ENCODE results near the gene PPA1.
"Not testable (repeated sequence)": the region's sequence is repeated elsewhere in the genome, so short reads cannot be mapped to it uniquely, and the experiment has no call there.

The PPA1 gene

DNA sequence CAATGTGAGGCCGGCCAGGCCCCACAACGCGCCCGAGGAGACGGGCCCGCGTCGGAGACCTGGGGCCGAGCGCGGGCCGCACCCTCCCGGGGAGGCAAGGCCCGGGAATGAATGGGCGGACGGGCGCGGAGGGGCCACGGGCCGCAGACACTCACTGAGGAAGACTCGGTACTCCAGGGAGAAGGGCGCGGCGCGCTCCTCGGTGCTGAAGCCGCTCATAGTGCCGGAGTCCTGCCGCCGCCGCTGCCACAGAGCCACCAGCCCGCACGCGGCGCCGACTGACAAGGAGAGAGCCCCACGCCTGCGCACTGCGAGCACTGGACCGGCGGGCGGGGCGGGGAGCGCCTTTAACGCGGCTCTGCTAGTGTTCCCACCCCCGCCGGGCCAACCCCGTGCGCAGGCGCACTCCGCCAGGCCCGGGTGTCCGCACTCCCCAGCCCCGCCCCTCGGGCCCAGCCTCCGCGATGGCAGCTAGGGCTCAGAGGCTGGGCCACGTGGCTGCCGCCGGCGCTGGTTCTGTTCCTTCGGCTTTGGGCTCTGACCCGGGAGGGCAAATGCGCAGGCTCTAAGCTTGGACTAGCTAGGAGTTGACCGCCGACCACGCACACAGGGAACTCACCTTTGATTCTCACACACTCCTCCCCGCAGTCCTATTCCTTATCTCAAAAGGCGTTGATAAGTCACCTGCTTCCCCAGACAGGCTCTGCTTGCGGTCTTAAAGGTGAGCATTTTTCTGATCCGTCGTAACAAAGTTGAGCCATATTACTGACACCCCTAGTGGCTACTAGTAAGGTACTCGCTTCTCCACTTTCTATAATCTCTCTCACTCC lies at the start of gene PPA1:
Gene PPA1, minus strand, starts transcription at position 321 of the 830 bp plus-strand sequence. Its CDS starts 102 bp downstream, at position 219.
- DNase-seq: peak; percentile 99

- no peak for DNase-seq
Measured at GRCh38 chr10:70281609-70282008, 48.4 kb upstream of the PPA1 start.

DNA sequence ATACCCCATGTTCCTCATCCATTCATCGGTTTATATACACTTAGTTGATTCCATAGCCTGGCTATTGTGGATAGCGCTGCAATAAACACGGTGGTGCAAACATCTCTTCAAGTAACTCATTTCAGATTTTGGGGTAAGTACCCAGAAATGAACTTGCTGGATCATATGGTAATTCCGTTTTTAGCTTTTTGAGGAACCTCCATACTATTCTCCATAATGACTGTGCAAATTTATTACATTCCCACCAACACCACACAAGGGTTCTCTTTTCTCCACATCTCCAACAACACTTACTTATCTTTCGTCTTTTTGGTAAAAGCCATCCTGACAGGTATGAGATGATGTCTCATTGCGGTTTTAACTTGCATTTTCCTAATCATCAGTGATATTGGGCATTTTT lies 46.9 kb upstream of the PPA1 start:
- DNase-seq: no peak

GRCh38 chr10:70277396-70278030 lies 44.3 kb upstream of the PPA1 start:
- no peak for DNase-seq

DNA sequence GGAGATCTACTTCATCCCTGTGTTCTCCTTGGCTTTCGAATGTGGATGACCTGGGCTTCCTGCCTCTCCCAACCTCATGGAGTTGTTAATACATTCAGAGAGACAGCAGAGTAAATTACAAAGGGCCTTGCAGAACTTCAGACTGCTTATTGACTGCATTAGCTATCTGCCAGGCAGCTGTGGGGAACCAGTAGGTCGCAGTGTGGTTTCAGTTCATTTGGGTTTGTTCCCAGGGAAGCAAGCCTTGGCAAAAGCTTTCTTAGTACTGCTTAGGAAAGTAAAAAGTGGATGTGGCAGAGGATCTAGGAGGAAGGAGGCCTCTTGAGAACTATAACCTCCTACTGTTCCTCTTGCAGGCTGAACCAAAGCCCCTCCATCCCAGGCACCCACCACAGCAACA lies 41.4 kb upstream of the PPA1 start:
- DNase-seq: no peak

- no peak for DNase-seq
Measured at GRCh38 chr10:70272925-70273316, 39.7 kb upstream of the PPA1 start.

DNA sequence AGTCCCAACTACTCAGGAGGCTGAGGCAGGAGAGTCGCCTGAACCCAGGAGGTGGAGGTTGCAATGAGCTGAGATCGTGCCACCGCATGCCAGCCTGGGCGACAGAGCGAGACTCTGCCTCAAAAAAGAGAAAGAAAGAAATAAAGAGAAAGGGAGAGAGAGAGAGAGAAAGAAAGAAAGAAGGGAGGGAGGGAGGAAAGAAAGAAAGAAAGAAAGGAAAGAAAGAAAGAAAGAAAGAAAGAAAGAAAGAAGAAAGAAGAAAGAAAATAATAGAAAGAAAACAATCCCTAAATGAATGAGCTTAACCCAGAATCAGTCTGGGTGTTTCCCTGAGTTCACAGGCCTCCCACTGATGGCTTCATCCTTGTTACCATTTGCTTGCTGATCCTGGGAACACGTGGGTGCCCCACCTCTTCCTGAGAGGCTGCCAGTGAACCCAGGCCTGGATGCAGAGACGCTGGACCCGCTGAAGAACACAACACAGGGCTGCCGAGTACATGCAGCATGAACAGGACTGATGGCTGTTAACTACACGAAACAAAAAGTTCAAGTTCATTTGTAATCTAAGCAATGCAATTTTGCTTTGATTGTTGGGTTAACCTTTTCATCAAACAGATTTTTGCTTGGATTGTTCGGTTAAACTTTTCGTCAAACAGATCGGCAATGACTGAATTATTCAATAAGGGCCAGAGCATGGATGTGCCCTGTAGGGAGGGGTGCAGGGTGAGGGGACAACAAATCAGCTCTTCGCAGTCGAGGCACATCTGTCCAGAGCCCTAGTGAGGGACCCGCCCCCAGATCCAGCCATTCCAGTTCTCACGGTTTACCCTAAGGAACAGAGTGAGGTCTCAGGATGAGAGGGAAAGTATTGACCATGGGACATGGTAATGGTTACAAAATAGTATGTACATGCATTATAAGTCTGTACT lies 39.0 kb upstream of the PPA1 start:
- DNase-seq: no peak

DNA sequence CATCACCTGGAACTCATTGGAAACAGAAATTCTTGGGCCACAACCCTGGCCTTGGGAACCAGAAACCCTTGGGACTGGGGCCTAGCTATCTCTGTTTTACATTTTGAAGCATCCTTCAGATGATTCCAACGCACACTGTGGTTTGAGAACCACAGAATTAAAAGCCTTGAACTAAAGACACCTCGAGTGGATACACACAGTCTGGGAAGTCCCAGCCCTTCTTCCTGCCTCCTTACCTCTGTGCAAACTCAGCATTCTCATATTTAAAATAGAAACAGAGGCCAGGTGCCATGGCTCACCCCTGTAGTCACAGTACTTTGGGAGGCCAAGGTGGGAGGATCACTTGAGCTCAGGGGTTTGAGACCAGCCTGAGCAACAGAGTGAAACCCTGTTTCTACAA lies 37.7 kb upstream of the PPA1 start:
- DNase-seq: no peak

GRCh38 chr10:70269741-70270140 lies 36.5 kb upstream of the PPA1 start:
- no peak for DNase-seq

GRCh38 chr10:70268376-70268775 lies 35.1 kb upstream of the PPA1 start:
- no peak for DNase-seq

- no peak for DNase-seq
Measured at GRCh38 chr10:70267161-70267933, 34.1 kb upstream of the PPA1 start.

DNA sequence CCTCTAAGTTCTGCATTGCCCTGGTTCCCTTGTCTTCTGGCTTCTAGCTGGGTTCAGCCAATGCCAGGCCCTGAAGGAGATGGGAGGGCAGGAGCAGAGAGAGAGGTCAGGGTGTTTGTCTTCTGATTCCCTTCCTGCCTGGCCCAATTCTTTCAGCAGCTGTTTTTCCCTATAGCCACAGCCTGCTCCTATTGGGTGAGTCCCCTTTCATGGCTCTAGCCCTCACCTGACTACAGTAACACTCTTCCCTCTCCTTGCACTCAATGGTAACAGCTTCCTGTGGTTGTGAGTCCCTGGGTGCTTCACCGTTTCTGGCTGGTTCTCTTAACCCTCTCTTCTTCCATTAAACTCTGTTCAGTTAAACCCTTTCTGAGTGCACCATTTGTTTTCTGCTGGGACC lies 33.5 kb upstream of the PPA1 start:
- no peak for DNase-seq

DNA sequence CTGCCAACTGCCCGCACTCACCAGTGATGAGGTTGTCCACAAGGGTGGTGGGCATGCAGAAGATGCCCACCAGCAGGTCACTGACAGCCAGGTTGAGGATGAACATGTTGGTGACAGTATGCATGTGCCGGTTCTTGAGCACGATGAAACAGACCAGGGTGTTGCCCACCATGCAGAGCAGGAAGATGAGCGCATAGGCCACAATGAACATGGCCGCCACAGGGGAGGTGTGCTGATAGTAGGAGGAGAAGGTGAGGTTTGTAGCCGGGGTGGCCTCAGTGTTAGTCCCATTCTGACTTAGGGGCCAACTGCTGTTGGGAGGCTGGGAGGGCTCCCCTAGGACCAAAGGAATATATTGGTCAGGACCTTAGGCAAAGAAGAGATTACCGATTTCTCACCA lies 32.8 kb upstream of the PPA1 start:
- no peak for DNase-seq

DNA sequence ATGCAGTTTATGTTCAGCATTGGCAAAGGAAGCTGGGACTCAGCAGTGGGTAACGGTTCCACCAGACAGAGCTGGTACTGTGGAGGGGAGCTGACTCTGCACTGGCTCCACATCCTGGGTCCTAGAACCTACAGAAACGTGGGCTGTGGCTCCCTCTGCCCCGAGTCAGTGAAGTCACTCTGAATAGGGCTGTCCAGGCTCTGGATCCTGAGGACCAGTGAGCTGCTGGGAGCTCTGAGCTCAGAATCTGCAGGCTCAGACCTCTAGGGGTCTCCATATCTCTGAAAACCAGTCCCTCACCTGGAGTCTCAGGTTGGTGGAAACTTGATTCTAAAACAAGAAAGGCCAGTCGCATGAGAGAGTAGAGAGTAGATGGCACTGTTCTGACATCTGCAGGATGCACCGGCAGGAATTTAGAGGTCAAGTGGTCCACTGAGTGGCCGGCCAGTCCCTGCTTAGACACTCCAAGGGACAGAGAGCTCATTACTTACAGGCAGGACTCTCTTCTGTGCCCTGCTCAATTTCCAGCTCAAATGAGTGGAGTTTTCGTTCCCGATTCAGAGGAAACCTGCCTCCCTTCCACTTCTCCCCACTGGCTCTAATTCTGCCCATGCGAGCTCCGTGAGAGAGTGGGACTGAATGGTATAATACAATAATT lies 31.9 kb upstream of the PPA1 start:
- no peak for DNase-seq

DNA sequence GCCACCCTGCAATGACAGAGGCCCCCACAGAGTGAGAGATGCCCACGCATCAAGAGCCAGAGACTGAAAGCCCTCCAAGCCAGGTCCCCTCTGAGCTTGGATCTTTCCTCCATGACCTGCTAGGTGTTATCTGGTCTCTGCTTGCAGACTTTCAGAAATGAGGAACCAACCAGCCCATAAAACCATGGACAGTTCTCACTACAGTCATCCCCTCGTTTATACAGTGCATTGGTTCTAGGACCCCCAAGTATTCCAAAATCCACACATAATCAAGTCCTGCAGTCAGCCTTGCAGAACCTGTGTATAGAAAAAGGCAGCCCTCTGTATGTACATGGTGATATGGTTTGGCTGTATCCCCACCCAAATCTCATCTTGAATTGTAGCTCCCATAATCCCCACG lies 27.5 kb upstream of the PPA1 start:
- no peak for DNase-seq

- DNase-seq: no peak
Measured at GRCh38 chr10:70260259-70260658, 27.0 kb upstream of the PPA1 start.

DNA sequence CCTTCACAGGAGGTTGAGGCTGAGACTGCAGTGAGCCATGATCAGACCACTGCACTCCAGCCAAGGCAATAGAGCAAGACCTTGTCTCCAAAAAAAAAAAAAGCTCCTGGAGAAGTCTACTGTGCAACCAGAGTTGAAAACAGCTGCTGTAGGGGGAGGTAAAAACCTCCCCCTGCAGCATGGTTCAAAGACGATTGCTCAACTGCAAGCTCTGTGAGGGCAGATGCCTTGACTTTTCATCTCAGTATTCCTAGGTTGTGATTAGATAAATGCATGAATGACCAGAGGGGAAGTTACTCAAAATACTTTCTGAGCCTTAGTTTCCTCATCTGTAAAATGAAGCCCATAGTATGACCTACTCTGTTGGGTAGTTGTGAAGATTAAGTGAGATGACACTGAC lies 25.0 kb upstream of the PPA1 start:
- DNase-seq: no peak

- DNase-seq: not testable (repeated sequence)
Measured at GRCh38 chr10:70257816-70258215, 24.6 kb upstream of the PPA1 start.

DNA sequence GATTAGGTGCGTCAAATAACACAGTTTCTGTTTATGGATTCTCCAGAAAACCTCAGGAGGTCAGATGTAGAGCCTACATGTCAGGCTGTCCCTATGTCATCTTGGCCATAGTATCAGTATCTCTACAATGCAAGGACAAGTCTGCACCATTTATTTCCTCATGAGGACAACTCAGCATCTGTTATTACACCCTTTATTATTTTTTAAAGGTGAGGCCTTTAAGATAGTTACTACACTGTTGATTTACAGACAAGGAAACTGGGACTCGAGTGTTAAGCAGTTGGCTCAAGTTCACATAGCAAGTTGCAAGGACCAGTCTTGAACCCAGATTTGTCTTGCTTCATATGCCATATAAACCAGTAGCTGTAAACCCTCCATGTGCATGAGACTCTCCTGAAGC lies 23.2 kb upstream of the PPA1 start:
- DNase-seq: no peak

- DNase-seq: no peak
Measured at GRCh38 chr10:70255329-70256299, 22.4 kb upstream of the PPA1 start.

DNA sequence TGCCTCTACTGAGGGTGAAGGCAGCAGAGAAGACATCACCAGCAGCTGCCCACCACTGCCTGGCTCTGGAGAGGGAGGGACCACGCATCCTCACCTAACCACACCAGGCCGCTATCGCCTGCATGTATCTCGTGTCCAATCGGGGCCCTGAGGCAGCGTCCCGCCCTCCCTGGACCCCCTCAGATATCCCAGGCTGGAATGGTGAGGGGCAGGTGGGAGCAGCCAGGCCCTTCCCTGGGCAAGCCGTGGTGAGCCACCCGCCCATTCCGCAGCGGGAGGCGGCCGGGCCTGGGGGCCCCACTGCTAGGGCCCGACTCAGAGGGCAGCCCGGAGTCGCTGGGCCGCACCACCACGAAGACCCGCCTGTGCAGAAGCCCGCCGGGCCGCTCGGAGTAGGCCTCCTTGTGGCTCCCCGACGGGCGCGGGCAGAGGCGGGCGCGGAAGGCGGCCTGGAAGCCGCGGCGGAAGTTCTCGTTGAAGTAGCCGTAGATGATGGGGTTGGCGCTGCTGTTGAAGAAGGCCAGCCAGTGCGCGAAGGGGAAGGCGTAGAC lies 21.6 kb upstream of the PPA1 start:
- DNase-seq: no peak

Data from activated T-cell treated with anti-CD3 and anti-CD28 coated beads for 4 hours (primary cell).